Measurements from ENCODE around the gene MIDN. TPM values are rescaled to one million over a fixed set of nuclear protein-coding genes. Genes with fewer than 3 reads are reported as not detected.
A peak's percentile ranks its signal among the peaks of the same experiment; 100 is the strongest.

The MIDN gene
- total and polyA plus RNA-seq, 7 donors: 29.2 to 331 (median 147) TPM

DNA sequence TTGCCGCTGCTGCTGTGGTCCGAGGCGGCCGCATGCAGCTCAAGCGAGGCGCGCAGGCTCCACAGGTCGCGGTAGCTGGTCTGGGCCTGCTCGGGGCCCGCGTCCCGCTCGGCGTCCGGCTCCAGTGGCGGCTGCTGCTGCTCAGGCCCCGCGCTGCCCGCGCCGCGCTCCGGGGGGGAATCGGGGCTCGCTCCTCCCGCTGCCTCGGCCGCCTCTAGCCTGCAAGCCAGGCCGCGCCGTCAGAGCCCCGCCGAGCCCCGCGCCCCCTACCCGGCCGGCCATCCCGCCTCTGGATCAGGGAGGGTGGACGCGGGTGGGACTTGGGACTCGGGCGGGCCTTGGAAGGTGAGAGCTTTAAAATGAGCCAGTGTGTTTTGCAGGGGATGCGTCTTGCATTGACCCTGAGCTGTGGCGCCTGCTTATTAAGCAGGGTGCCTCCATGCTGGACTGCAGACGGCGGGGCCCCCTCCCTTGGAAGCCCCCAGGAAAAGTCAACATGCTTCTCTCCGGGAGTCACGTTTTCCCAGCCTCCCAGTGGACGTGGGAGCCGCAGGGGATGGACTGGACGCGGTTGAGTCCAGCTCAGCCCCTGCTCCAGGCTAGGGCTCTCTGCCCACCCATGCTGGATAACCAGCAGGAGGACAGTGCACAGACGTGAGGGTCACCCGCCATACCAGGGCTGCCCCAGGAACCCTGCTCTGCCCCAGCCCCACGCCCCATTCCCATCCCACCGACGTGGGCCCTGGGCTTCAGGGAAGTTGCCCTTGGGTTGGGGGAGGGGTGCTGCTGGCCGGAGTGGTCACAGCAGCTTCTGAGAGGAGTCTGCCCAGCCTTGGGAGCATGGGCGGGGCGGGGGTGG, 18.2 kb upstream of the MIDN start:
- no peaks in the 10 kb centered on the region for H3K4me1 ChIP-seq
- no peaks in the 10 kb centered on the region for H3K9me3 ChIP-seq
- TF ChIP-seq, protein P1, sequence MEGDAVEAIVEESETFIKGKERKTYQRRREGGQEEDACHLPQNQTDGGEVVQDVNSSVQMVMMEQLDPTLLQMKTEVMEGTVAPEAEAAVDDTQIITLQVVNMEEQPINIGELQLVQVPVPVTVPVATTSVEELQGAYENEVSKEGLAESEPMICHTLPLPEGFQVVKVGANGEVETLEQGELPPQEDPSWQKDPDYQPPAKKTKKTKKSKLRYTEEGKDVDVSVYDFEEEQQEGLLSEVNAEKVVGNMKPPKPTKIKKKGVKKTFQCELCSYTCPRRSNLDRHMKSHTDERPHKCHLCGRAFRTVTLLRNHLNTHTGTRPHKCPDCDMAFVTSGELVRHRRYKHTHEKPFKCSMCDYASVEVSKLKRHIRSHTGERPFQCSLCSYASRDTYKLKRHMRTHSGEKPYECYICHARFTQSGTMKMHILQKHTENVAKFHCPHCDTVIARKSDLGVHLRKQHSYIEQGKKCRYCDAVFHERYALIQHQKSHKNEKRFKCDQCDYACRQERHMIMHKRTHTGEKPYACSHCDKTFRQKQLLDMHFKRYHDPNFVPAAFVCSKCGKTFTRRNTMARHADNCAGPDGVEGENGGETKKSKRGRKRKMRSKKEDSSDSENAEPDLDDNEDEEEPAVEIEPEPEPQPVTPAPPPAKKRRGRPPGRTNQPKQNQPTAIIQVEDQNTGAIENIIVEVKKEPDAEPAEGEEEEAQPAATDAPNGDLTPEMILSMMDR (IDR thresholded peaks at IDR 0.05): no peak
- H3K4me3 ChIP-seq: no peak overlapping the region
- intact Hi-C loops (cut with DNase I): no loop called here
- H3K27ac ChIP-seq: no peak overlapping the region
- no peaks in the 10 kb centered on the region for H3K27me3 ChIP-seq (ENCODE audit: insufficient read depth in 3 of 3, low read length in 2 of 3)
- 83 to 89% (median 88%) methylated on average over 44 to 61 of the region's 61 CpGs for WGBS, 3 donors
- DNase-seq (no peak), ATAC-seq (no peak)
- H3K36me3 ChIP-seq (ENCODE audit: insufficient read depth in 1 of 2, low read depth in 1 of 2): peaks cover 0 to 26% of the 10 kb centered on the region in 2 donors

DNA sequence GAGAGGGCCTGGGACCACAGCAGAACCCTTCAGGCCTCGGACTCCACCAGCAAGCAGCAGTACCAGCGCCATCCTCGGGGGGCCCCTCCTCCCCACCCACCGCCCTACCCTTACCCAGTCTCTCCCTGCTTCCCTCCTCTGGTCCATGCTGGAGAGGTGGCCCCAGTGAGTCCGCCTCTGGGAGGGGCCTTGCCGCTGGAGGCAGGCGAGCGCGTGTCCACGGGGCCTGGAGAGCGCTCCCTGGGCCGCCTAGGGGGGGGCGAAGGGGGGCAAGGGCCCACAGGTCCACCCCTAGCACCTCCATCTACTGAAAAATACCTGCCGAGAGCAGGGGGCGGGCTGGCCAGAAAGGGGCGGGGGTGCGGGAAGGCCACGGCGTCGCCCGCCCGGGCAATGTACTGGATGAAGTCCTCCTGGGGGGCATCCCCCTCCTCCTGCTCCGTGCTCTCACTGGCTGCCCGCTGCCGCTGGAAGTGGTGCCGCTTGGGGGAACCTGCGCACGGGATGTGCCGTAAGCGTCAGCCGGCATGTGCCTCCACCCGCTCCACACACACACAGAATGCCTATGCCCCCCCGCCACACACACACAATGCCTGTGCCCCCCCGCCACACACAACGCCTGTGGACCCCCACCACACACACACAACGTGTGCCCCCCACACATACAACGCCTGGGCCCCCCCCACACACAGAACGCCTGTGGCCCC, 17.4 kb upstream of the MIDN start:
- no peaks in the 10 kb centered on the region for H3K27me3 ChIP-seq (ENCODE audit: insufficient read depth in 3 of 3, low read length in 2 of 3)
- intact Hi-C loops (cut with DNase I): no loop called here
- no peak overlapping the region for H3K27ac ChIP-seq
- H3K4me3 ChIP-seq: no peak overlapping the region
- no peaks in the 10 kb centered on the region for H3K4me1 ChIP-seq
- no peak for DNase-seq
- H3K9me3 ChIP-seq: no peaks in the 10 kb centered on the region
- ATAC-seq: peak in 2 of 4 donors; percentile 11 to 27
- peaks cover 0 to 25% of the 10 kb centered on the region in 2 donors for H3K36me3 ChIP-seq (ENCODE audit: insufficient read depth in 1 of 2, low read depth in 1 of 2)
- 77 to 85% (median 83%) methylated on average over 32 to 38 of the region's 38 CpGs for WGBS, 3 donors
- TF ChIP-seq, protein P1 (IDR thresholded peaks at IDR 0.05): no peak

DNA sequence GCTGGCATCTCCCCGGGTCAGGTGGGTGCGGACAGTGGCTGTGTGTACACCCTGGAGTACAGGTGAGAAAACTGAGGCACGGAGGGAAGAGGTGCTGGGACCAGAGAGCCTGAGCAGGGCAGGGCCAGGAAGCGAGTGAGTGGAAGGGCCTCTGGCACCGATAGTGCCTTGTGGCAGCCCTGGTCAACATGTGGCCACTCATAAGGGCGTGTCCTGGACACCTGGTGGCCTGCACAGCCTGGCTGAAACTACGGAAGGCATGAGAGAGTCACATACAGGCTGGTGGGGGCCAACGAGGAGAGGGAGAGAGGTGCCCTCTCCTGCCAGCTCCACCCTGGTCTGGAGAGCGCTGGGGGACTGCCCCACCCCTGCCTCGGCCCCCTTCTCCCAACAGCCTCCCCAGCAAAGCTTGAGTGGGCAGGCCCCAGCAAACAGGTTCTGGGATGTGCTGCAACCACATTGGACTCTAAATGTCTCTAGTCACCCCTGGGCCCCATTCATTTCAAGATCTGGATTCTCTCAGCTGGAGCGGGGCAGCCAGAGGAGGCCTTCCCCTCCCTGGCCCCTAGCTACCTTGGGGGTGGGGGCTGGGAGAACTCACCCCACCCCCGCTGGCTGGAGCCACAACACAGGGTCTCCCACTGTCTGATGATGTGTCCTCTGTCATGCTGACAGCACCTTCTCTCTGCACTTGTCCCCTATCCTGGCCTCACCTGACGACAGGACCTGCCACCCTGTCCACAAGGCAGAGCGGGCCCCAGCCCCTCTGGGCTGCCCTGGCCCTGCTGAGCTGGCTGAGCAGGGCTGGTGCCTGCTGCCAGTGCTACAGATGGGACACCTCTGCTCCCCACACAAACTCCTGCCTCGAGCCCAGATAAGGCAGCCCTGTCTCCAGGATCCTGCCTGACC, 16.4 kb upstream of the MIDN start:
- Histone ChIP-seq H3K4me1 (peaks cover 5% of the 10 kb centered on the region), H3K36me3 (ENCODE audit: insufficient read depth in 1 of 2, low read depth in 1 of 2) (peaks cover 0 to 15% of the 10 kb centered on the region in 2 donors), H3K9me3 (no peaks in the 10 kb centered on the region), H3K4me3 (no peak overlapping the region), H3K27ac (no peak overlapping the region), H3K27me3 (ENCODE audit: insufficient read depth in 3 of 3, low read length in 2 of 3) (peaks cover 0 to 5% (median 2%) of the 10 kb centered on the region in 3 donors)
- 80 to 88% (median 81%) methylated on average over 15 of the region's 15 CpGs for WGBS, 3 donors
- TF ChIP-seq, protein P1 (IDR thresholded peaks at IDR 0.05): no peak
- ATAC-seq (peak in 2 of 4 donors; percentile 23 to 35), DNase-seq (no peak)
- intact Hi-C loops (cut with DNase I): no loop called here

DNA sequence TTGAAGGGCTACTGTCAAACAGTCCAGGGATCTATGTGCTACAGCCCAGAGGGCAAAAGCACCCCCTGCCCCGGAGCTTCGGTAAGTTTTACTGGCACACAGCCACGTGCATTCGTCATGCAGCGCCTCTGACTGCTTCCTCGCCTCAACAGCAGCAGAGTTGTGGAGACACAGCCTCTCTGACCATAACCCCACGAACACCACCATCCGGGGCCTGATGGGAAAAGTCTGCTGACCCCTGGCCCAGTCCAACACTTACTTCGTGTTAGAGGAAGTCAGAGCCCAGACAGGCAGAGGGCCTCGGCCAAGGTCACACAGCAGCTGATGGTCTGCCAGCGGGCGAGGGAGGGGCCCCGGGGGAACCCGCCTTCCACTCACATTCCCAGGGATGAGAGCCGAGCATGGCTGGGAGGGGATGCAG, 15.7 kb upstream of the MIDN start:
- H3K27ac ChIP-seq: no peak overlapping the region
- peaks cover 0 to 5% (median 3%) of the 10 kb centered on the region in 3 donors for H3K27me3 ChIP-seq (ENCODE audit: insufficient read depth in 3 of 3, low read length in 2 of 3)
- DNase-seq (no peak), ATAC-seq (peak in 1 of 4 donors; percentile 26)
- H3K4me3 ChIP-seq: no peak overlapping the region
- TF ChIP-seq, protein P1 (IDR thresholded peaks at IDR 0.05): no peak
- H3K9me3 ChIP-seq: no peaks in the 10 kb centered on the region
- H3K4me1 ChIP-seq: peaks cover 9% of the 10 kb centered on the region
- intact Hi-C loops (cut with DNase I): no loop called here
- 37 to 46% (median 39%) methylated on average over 15 of the region's 15 CpGs for WGBS, 3 donors
- H3K36me3 ChIP-seq (ENCODE audit: insufficient read depth in 1 of 2, low read depth in 1 of 2): peaks cover 0 to 8% of the 10 kb centered on the region in 2 donors

Data from psoas muscle (tissue), 8 donors.